BLaER1 (cell line): Measurements from ENCODE around the gene PDIA2.
"Not testable (repeated sequence)": the region's sequence is repeated elsewhere in the genome, so short reads cannot be mapped to it uniquely, and the experiment has no call there.

ENCODE experiments used
- H3K27ac ChIP-seq: shearing (Covaris generic); formaldehyde crosslinking; 2 replicates; pipeline ENCODE4 v1.8.1; 2022
- H3K27me3 ChIP-seq: shearing (Covaris generic); formaldehyde crosslinking; 2 replicates; pipeline ENCODE4 v1.8.1; 2022
- H3K36me3 ChIP-seq: shearing (Covaris generic); formaldehyde crosslinking; 2 replicates; pipeline ENCODE4 v1.8.1; 2022
- H3K4me1 ChIP-seq: shearing (Covaris generic); formaldehyde crosslinking; 2 replicates; pipeline ENCODE4 v1.8.1; 2022
- H3K4me2 ChIP-seq: shearing (Covaris generic); formaldehyde crosslinking; 2 replicates; pipeline ENCODE4 v1.8.1; 2022
- H3K4me3 ChIP-seq: shearing (Covaris generic); formaldehyde crosslinking; 2 replicates; pipeline ENCODE4 v1.8.1; 2022
- H3K9ac ChIP-seq: shearing (Covaris generic); formaldehyde crosslinking; 2 replicates; pipeline ENCODE4 v1.8.1; 2022
- H3K9me3 ChIP-seq: shearing (Covaris generic); formaldehyde crosslinking; 2 replicates; pipeline ENCODE4 v1.8.1; 2022
- H4K20me1 ChIP-seq: shearing (Covaris generic); formaldehyde crosslinking; 2 replicates; pipeline ENCODE4 v1.8.1; 2022
- Cebpa-rat ChIP-seq: shearing (Covaris generic); IDR thresholded peaks from 2 replicates; pipeline ENCODE4 v1.8.1; 2022

The PDIA2 gene

GRCh38 chr16:252366-253337 is 30.3 kb upstream of the PDIA2 start:
- no peaks in the 10 kb centered on the region for H3K9me3 ChIP-seq
- peak overlapping the region; percentile 82 for H3K27ac ChIP-seq
- H3K4me3 ChIP-seq = peak overlapping the region; percentile 51
- TF ChIP-seq Cebpa-rat = no peak
- peak overlapping the region; percentile 85 for H3K4me2 ChIP-seq
- no peaks in the 10 kb centered on the region for H3K27me3 ChIP-seq
- H3K4me1 ChIP-seq = peaks cover 56% of the 10 kb centered on the region
- no peaks in the 10 kb centered on the region for H4K20me1 ChIP-seq
- H3K36me3 ChIP-seq = peaks cover 67% of the 10 kb centered on the region
- H3K9ac ChIP-seq = peak overlapping the region; percentile 70

DNA sequence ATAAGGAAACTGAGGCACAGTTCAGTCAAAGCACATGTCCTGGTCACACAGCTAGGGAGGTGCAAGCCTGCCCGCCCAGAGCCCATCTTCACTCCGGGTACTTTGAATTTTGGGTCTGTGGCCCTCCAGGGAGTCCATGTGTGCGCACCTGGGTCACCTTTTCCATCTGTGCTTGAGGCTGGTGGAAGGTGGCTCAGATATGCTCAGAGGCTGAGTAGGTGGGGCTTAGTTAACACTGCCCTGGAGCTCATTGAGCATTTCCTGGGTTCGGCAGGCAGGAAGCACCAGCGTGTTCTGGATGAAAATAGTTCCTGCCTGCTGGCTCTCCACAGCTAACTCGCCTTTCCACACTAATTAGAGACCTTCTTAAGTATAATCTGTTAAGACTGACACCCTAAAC is 29.1 kb upstream of the PDIA2 start:
- no peak for TF ChIP-seq Cebpa-rat
- no peaks in the 10 kb centered on the region for H3K9me3 ChIP-seq
- peak overlapping the region; percentile 72 for H3K27ac ChIP-seq
- H3K9ac ChIP-seq = peak overlapping the region; percentile 46; the same call in 1 of the 2 replicates
- no peaks in the 10 kb centered on the region for H4K20me1 ChIP-seq
- H3K36me3 ChIP-seq = peaks cover 64% of the 10 kb centered on the region
- peaks cover 56% of the 10 kb centered on the region for H3K4me1 ChIP-seq
- peak overlapping the region; percentile 85 for H3K4me2 ChIP-seq
- H3K27me3 ChIP-seq = no peaks in the 10 kb centered on the region
- peak overlapping the region; percentile 39; the same call in 1 of the 2 replicates for H3K4me3 ChIP-seq

- H3K27ac ChIP-seq = peak overlapping the region; percentile 72
- H3K4me3 ChIP-seq = no peak overlapping the region
- peaks cover 56% of the 10 kb centered on the region for H3K4me1 ChIP-seq
- H4K20me1 ChIP-seq = no peaks in the 10 kb centered on the region
- peak overlapping the region; percentile 85 for H3K4me2 ChIP-seq
- H3K9me3 ChIP-seq = no peaks in the 10 kb centered on the region
- H3K9ac ChIP-seq = peak overlapping the region; percentile 46; the same call in 1 of the 2 replicates
- peaks cover 64% of the 10 kb centered on the region for H3K36me3 ChIP-seq
- H3K27me3 ChIP-seq = no peaks in the 10 kb centered on the region
- no peak for TF ChIP-seq Cebpa-rat
Measured at GRCh38 chr16:254461-254860, 28.5 kb upstream of the PDIA2 start.

- Histone ChIP-seq H3K27me3 (no peaks in the 10 kb centered on the region), H3K4me1 (peaks cover 55% of the 10 kb centered on the region), H4K20me1 (0 out of 2 replicates have a peak, but pooled peaks cover 7% of the 10 kb centered on the region), H3K4me3 (no peak overlapping the region), H3K27ac (peak overlapping the region; percentile 72), H3K36me3 (peaks cover 66% of the 10 kb centered on the region), H3K9me3 (no peaks in the 10 kb centered on the region), H3K4me2 (peak overlapping the region; percentile 85), H3K9ac (no peak overlapping the region; the same call in 1 of the 2 replicates)
- peak; percentile 88 for TF ChIP-seq Cebpa-rat
Measured at GRCh38 chr16:255183-255582, 27.8 kb upstream of the PDIA2 start.

GRCh38 chr16:258091-258490 is 24.9 kb upstream of the PDIA2 start:
- not testable (repeated sequence) for H3K4me3 ChIP-seq, H3K9ac ChIP-seq, H3K9me3 ChIP-seq, H3K27me3 ChIP-seq, H3K4me2 ChIP-seq, H3K27ac ChIP-seq
- 0 out of 2 replicates have a peak, but pooled peaks cover 11% of the 10 kb centered on the region for H4K20me1 ChIP-seq
- H3K4me1 ChIP-seq = peaks cover 29% of the 10 kb centered on the region
- H3K36me3 ChIP-seq = peaks cover 88% of the 10 kb centered on the region

GRCh38 chr16:259226-259625 is 23.7 kb upstream of the PDIA2 start:
- no peak overlapping the region for H3K9ac ChIP-seq
- H3K27ac ChIP-seq = no peak overlapping the region
- peaks cover 95% of the 10 kb centered on the region for H3K36me3 ChIP-seq
- no peaks in the 10 kb centered on the region for H3K27me3 ChIP-seq
- H3K4me1 ChIP-seq = peaks cover 17% of the 10 kb centered on the region
- H4K20me1 ChIP-seq = 0 out of 2 replicates have a peak, but pooled peaks cover 11% of the 10 kb centered on the region
- no peak overlapping the region for H3K4me2 ChIP-seq
- no peak overlapping the region for H3K4me3 ChIP-seq
- no peak for TF ChIP-seq Cebpa-rat
- no peaks in the 10 kb centered on the region for H3K9me3 ChIP-seq

DNA sequence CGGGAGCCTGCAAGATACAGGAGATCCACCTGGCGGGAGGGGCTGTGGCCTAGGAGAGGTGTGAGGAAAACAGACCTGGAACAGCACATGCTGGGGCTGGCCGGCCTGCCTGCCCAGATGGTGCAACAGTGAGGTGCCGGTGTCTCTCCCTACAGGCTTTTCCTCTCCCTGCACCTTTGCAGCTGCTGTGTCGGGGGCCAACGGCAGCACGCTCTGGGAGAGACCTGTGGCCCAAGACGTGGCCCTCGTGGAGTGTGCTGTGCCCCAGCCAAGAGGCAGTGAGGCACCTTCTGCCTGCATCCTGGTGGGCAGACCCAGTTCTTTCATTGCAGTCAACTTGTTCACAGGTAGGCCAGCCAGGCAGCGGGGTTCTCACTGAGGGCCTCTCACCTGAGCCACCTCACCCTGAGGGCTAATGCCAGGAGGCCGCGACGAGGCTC is 23.1 kb upstream of the PDIA2 start:
- Histone ChIP-seq H3K27ac (no peak overlapping the region), H3K9ac (no peak overlapping the region), H3K9me3 (no peaks in the 10 kb centered on the region), H3K36me3 (peaks cover 95% of the 10 kb centered on the region), H4K20me1 (0 out of 2 replicates have a peak, but pooled peaks cover 11% of the 10 kb centered on the region), H3K4me3 (no peak overlapping the region), H3K4me1 (peaks cover 11% of the 10 kb centered on the region), H3K4me2 (no peak overlapping the region), H3K27me3 (no peaks in the 10 kb centered on the region)
- no peak for TF ChIP-seq Cebpa-rat

GRCh38 chr16:260326-260725 is 22.6 kb upstream of the PDIA2 start:
- peaks cover 95% of the 10 kb centered on the region for H3K36me3 ChIP-seq
- peaks cover 6% of the 10 kb centered on the region for H3K4me1 ChIP-seq
- no peaks in the 10 kb centered on the region for H3K9me3 ChIP-seq
- no peak overlapping the region for H3K27ac ChIP-seq
- no peak overlapping the region for H3K9ac ChIP-seq
- no peak for TF ChIP-seq Cebpa-rat
- no peaks in the 10 kb centered on the region for H3K27me3 ChIP-seq
- no peak overlapping the region for H3K4me2 ChIP-seq
- no peak overlapping the region for H3K4me3 ChIP-seq
- H4K20me1 ChIP-seq = 0 out of 2 replicates have a peak, but pooled peaks cover 11% of the 10 kb centered on the region

DNA sequence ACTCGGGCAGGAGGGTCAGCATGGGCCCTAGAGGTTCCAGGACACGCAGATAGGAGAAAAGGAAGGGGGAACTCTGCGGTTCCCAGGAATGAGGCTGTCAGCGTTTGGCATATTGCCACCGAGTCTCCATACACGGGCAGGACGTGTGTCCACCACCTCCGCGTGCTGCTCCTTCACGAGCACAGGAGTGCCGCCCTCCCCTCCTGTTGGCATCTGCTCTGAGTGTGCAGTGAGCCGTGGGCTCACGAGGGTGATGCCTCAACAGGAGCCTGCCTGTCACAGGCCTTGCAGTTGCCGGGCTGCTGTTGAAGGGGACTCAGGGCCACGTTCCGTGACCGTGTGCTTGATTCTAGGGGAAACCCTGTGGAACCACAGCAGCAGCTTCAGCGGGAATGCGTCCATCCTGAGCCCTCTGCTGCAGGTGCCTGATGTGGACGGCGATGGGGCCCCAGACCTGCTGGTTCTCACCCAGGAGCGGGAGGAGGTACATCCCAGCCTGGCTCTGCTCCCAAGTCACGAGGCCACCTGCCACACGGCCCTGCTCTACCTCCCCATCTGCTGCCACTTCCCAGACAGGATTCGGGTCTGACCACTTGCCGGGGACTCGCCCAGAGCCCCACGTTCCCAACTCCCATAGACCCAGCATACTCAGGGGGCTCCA is 21.8 kb upstream of the PDIA2 start:
- H3K4me3 ChIP-seq = no peak overlapping the region
- H4K20me1 ChIP-seq = 0 out of 2 replicates have a peak, but pooled peaks cover 11% of the 10 kb centered on the region
- no peak overlapping the region for H3K9ac ChIP-seq
- TF ChIP-seq Cebpa-rat = no peak
- no peak overlapping the region for H3K27ac ChIP-seq
- H3K9me3 ChIP-seq = no peaks in the 10 kb centered on the region
- no peak overlapping the region for H3K4me2 ChIP-seq
- H3K4me1 ChIP-seq = no peaks in the 10 kb centered on the region
- H3K36me3 ChIP-seq = peaks cover 95% of the 10 kb centered on the region
- no peaks in the 10 kb centered on the region for H3K27me3 ChIP-seq
